CD1c-positive myeloid dendritic cell (primary cell): ENCODE data around the gene MLST8.
A peak's percentile ranks its signal among the peaks of the same experiment; 100 is the strongest.

Experiments used
- DNase-seq: peaks from one replicate; pipeline ENCODE4 v3.0.0-alpha.2; 2016; ENCODE audit errors: extremely low spot score

The MLST8 gene

GRCh38 chr16:2208308-2208707 lies 3.1 kb downstream of the MLST8 start:
- no peak for DNase-seq

GRCh38 chr16:2208772-2209171 lies 3.5 kb downstream of the MLST8 start:
- no peak for DNase-seq

GRCh38 chr16:2209258-2210008 lies 4.2 kb downstream of the MLST8 start:
- DNase-seq = no peak

- DNase-seq = no peak
These were observed 4.7 kb downstream of the MLST8 start for GRCh38 chr16:2210009-2210332.

- DNase-seq = no peak
These were observed 5.4 kb downstream of the MLST8 start, which contains the start of gene BRICD5 for GRCh38 chr16:2210386-2211365. Gene BRICD5, minus strand, starts transcription at chr16:2210863. Its CDS starts 30 bp downstream, at chr16:2210833.

GRCh38 chr16:2211923-2212347 lies 6.7 kb downstream of the MLST8 start:
- no peak for DNase-seq

GRCh38 chr16:2212362-2213324 lies 7.4 kb downstream of the MLST8 start:
- DNase-seq = peak; percentile 63

DNA sequence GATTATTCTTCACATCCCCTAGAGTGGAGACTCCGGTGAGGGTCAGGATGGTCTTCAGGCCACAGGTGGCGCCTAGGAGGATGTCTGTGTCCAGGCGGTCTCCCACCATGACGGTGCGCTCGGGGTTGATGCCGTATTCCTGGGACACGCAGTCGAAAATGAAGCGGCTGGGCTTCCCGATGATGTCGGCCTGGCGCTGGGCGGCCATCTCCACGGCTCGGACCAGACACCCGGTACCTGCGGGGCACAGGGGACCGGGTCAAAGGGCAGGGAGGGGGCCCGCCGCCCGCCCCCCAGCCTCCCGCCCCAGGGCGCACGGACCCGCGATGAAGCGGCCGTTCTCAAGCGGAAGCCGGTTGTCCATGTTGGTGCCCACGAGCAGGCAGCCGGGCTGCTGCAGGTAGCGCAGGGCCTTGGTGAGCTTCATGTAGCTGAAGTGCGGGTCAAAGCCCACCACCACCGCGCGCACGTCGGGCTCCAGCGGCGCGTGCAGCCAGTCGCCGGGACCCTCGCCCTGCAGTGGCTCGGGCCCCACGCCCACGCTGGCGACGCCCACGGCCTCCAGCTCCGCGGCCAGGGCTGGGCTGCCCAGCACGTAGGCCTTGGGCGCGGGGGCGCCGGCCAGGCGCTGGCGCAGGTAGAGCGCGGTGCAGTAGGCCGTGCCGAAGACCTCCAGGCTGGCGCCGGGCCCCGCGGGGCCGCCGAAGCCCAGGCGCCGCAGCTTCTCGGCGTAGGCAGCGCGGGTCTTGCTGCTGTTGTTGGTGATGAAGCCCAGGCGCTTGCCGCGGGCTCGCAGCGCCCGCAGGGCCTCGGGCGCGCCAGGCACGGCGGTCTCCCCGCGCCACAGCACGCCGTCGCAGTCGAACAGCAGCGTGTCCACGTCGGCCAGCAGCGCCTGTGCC lies 8.8 kb downstream of the MLST8 start:
- peak; percentile 15 for DNase-seq

DNA sequence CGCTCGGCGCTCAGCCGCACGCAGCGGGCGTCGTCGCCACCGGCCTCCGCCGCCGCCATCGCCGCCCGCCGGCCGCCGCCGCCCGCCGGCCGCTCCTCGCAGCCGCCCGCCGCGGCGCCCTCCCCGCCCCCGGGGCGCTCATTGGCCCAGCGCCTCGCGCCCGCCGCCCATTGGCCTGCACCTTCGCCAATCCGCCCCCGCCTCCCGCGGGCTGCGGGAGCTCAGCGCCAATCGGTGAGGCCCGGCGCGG lies 9.4 kb downstream of the MLST8 start, which contains the start of gene PGP:
TSS of gene PGP (minus strand) at position 122 of the 250 bp plus-strand sequence. CDS start at position 59, 63 bp downstream.
- DNase-seq = no peak

- DNase-seq = no peak
These were observed 11.1 kb downstream of the MLST8 start for GRCh38 chr16:2216330-2216729.

GRCh38 chr16:2223221-2223941 lies 18.1 kb downstream of the MLST8 start, which contains the start of gene E4F1:
Gene E4F1, plus strand, starts transcription at chr16:2223591. Its CDS starts 23 bp downstream, at chr16:2223614.
- peak; percentile 99 for DNase-seq

- DNase-seq = peak; percentile 17
These were observed 18.8 kb downstream of the MLST8 start for GRCh38 chr16:2223942-2224486.

GRCh38 chr16:2226245-2226793 lies 21.1 kb downstream of the MLST8 start:
- no peak for DNase-seq

DNA sequence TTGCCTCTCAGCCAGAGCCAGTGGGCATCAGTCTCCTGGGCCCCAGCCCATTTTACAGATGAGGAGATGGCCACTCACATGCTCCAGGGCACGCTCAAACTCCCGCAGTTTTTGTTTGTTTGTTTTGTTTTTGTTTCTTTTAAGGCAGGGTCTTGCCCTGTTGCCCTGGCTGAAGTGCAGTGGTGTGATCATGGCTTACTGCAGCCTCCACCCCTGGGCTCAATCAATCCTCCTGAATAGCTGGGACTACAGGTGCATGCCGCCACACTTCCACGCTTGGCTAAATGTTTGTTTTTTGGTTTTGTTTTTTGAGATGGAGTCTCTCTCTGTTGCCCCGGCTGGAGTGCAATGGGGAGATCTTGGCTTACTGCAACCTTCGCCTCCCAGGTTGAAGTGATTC lies 21.7 kb downstream of the MLST8 start:
- no peak for DNase-seq

GRCh38 chr16:2228161-2228824 lies 23.0 kb downstream of the MLST8 start:
- DNase-seq = no peak

GRCh38 chr16:2229091-2229490 lies 23.8 kb downstream of the MLST8 start:
- no peak for DNase-seq

- no peak for DNase-seq
These were observed 24.5 kb downstream of the MLST8 start for GRCh38 chr16:2229632-2230250.

- DNase-seq = peak; percentile 26
These were observed 25.1 kb downstream of the MLST8 start for GRCh38 chr16:2230376-2230775.
